ENCODE results near the gene METRNL. TPM values are rescaled to one million over a fixed set of nuclear protein-coding genes. Genes with fewer than 3 reads are reported as not detected.
"Not testable (repeated sequence)": the region's sequence is repeated elsewhere in the genome, so short reads cannot be mapped to it uniquely, and the experiment has no call there.

The METRNL gene
- total RNA-seq, 1 donor from 2014 or later, result 151 TPM

DNA sequence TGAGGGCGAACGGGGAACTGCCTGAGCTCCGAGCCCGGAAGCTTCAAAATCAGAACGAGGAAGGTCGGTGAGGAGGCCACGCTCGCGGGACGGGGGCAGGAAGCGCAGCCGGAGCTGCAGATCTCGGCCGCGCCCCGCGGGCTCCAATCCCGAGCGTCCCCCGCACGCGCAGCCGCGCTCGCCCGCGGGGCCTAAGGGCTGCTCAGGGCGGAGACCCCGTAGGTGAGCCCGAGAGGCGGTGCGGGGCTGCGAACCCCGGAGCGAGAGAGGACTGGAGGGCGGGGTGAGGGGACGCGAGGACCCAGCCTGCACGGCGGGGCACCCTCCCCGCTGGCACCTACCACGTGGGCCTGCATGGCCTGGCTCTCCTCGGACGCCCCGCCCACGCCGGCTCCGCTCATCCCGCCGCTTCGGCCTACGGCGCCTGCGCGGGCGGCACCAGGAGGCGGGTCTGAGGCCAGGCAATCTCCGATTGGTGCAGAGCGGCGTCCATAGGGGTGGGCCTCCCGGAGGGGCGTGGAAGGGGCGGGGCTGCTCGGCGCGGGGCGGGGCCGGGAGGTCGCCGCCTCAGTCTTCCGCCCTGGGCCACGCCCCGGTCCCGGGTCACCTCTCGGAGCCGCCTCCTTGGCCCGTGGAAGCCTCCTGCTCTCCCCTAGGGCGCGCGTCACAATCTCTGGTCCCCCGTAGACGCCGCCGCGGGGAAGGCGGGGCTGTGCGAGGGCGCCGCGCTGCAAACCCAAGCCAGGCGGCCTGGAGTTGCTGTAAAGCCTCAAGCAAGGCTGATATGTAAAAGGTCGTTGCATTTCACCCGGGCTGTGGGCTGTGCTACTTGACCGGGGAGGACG, 27.8 kb upstream of the METRNL start:
- peak; percentile 99 for DNase-seq (ENCODE audit: low spot score)

DNA sequence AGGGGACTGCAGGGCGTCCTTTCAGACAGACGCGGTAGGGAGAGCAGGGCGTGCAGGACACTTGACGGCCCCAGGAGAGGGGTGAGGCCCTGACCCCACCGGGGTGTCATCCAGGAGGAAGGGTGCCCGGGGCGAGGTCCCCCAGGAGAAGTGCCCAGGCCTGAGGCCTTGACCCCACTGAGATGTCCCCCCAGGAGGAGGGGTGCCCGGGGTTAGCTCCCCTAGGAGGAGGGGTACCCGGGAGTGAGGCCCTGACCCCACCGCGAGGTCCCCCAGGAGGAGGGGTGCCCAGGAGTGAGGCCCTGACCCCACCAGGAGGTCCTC, 27.2 kb upstream of the METRNL start:
- no peak for DNase-seq (ENCODE audit: low spot score)

DNA sequence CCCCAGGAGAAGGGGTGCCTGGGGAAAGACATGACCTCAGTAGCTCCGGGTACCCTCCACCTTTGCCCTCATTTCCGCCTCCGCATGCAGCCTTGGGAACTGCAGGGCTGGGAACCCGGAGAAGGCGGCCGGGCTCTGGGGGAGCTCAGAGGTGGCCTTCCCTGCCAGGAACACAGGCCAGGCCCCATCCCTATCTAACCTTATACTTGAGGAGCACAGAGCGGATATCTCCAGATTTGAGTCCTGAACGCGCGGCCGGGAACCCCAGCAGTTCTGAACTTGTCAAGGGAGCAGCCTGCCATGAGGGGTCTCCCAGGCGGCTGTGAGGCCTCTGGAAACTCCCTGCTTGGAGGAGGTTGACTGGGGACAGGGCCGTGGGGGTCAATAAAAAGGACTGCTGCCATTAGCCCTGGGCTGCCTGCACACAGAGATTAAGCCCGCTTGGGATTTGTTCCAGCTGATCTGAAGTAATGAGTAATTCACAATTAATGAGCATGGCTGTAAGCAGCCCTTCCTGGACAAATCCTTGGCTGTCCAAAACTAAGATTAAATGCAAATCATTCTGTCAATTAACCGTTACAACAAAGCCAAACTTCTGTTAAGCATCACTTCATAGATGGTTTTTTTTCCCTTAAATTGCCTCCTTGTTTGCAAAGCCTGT, 26.3 kb upstream of the METRNL start:
- DNase-seq (ENCODE audit: low spot score), result peak; percentile 89

DNA sequence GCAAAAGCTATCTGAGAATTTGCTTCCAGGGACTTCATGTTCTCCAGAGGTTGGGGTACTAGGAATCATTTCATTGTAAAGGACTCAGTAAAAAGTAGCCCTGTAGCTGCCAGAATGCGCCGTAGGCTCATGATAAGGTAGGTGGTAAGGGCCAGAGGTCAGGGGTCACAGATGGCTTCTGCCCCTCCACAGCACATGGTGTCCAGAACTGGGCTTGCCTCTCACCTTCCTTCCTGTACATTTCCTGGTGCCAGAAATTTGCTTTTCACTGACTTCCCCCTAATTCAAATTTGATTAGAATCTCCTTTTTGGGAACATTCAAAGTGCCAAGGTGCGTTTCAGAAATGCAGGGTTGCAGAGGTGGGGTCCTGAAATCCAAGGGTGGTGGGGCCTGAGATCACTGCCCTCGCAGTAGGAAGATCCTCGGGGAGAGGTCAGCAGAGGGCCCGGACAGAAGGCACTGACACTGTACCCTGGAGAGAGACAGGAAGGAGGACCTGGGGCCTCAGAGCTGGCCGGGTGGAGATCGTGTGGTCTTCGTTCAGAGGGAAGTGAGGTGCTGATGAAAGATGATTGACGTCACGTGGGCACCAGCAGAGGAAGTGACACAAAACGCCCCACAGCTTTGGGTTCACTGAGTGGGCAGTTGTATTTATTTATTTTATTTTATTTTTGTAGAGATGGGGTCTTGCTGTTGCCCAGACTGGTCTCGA, 25.5 kb upstream of the METRNL start:
- DNase-seq (ENCODE audit: low spot score), result peak; percentile 88

DNA sequence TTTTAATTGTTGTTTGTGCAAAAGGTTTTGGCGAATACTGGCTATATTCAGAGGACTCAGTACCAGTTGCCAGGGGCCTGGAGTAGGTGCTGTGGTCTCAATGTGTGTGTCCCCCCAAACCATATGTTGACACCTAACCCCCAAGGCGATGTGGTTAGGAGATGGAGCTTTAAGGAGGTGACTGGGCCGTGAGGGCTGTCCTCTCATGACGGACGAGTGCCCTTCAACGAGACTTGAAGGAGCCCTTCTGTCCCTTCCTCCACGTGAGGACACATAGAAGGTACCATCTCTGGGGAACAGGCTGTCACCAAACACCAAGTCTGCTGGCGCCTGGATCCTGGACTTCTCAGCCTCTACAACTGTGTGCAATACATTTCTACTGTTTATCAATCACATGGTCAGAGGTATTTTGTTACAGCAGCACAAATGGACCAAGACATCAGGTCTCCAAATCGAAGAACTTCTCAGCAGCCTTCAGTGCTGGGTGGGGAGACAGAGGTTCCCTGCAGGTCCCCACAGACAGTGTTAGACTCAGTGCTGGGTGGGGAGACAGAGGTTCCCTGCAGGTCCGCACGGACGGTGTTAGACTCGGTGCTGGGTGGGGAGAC, 24.8 kb upstream of the METRNL start:
- DNase-seq (ENCODE audit: low spot score), result peak; percentile 72

DNA sequence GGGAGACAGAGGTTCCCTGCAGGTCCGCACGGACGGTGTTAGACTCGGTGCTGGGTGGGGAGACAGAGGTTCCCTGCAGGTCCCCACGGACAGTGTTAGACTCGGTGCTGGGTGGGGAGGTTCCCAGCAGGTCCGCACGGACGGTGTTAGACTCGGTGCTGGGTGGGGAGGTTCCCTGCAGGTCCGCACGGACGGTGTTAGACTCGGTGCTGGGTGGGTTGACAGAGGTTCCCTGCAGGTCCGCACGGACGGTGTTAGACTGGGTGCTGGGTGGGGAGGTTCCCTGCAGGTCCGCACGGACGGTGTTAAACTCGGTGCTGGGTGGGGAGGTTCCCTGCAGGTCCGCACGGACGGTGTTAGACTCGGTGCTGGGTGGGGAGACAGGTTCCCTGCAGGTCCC, 24.2 kb upstream of the METRNL start:
- DNase-seq (ENCODE audit: low spot score), result not testable (repeated sequence)

DNA sequence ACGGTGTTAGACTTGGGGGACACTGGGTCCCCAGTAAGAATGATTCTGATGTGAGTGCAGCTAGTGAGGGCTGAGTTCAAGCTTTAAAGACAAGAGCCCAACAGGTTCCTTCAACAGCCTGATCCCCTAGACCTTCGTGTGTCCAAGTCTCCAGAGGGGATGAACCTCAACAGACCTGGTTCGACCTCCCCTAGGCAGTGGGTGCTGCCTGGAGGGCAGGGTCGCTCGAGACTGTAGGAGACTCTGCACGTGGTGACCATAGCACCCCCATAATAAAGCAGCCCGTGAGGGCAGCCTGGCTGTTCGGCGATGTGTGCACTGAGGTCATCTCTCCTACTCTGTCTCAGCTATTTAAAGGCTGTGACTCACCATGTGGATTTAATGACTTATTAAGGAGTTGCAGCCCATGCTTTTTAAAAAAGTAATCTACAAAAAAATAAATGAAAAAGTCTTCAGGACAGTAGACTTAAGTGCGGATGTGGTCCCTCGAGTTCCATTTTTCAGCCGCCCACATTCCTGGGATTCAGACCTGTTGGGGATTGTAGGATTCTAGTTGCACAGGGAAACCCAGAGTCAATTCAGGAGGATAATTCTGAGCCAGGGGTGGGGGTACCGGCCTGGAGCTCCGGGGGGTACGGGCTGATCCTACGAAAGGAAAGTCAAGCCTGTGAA, 23.4 kb upstream of the METRNL start:
- peak; percentile 80 for DNase-seq (ENCODE audit: low spot score)

DNA sequence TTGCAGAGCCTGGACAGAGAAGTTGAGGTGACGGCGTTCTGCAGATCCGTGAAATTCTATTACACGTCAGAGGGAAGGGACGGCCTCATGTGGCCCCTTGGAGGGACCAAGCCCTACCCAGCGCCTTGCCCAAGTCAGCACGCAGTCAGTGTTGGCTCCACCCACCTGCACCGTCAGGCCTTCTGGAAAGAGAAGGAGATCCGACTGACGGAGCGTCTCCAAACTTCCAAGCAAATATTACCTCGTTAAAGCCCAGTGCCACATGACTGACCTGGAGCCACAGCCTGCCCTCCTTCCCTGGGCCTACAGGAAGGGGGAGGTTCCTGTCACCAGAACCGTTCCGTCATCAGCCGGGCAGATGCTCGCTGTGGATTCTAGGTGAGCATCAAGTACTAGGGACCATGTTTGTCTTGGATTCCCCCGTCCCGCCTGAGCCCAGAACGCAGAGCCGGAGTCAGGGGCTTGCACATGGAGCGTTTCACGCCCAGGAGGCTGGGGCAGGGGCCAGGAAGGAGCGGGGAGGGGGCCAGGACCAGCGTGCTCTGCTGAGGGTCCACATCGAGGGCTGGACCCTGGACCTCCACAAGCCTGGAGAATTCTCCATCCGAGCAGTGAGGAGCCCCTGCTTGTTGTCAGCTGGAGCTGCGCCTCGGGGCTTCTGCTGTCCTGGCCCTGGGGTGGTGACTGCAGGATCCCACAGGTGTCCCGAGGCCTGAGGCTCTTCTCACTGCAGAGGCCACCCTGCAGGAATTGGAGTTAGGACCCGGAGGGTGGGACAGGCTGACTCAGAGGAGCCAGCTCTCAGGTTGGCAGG, 22.6 kb upstream of the METRNL start:
- DNase-seq (ENCODE audit: low spot score), result peak; percentile 84

DNA sequence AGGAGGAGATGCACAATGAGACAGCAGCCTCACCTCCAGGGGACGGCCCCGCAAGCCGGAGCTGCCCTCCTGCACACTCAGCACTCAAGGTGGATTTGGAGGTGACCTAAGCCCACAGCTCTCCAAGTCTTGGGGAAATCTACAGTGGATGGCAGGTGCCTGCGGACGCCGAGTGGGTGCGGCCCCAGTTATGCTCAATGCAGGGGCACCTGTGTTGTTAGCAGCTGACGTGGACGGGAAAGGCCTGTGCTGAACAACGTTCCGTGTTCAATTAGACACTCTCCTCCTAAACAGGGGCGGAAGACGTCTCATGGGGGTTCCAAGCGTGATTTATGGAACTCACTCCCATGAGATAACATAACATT, 22.0 kb upstream of the METRNL start:
- peak; percentile 76 for DNase-seq (ENCODE audit: low spot score)

DNA sequence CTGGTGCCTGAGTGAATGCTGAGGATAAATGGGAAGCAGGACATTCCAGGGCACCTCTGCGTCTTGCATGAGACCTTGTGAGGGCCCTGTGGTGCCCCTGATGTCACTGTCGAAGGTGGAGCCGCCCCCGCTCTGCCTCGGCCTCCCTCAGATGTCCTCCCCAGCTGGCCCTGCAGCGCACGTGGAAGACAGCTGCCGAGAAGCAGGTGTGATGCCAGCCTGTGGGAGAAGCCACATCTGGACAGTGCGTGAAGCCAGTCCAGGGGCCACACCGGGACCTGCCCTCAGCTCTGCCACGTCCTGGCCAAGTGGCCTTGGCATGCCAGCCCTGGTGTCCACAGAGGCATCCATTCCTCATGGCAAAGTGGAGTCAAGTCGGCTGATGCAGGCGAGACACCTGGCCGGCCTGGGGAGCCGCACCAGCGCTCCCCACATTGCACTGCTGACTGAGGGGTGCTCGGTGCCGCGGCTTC, 21.6 kb upstream of the METRNL start:
- peak; percentile 87 for DNase-seq (ENCODE audit: low spot score)

DNA sequence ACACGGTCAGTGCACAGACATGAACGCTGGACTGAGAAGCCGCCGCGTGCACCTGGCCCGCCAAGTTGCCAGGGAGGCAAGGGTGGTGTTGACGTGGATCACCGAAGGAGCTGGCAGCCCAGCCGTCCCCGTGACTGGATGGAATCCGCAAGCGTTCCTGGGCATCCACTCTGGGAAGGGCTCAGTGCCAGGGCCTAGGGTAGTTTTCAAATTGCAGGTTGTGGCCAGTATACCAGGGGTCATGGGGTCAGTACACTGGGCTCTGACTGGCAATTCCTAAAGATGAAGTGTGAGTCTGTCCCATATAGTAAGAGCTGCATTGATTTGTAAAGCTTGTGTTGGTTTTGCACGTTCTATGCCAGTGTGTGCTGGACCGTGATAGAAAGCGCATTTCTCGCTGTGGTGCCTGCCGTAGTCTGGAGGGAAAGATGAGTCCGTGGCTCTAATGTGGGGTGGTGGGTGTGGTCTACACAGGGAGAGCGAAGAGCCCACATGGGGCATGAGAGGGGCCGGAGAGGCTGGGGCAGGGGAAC, 21.1 kb upstream of the METRNL start:
- no peak for DNase-seq (ENCODE audit: low spot score)

DNA sequence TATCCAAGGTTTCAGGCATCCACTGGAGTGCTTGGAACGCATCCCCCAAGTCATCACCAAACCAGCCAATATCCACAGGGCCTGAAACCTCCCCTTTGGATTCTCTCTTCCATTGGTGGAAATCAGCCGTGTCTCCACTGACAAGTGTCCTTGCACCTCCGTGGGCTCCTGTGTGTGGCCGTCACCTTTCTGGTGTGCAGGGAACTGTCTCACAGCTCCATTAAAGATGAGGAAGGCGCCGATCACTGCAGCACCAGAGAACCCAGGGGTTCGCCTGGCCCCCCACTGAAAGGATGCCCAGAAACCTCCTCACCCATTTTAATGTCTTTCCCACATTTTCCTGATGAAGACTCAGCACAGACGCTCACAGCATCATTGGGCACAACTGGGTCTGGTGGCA, 17.8 kb upstream of the METRNL start:
- peak; percentile 55 for DNase-seq (ENCODE audit: low spot score)

DNA sequence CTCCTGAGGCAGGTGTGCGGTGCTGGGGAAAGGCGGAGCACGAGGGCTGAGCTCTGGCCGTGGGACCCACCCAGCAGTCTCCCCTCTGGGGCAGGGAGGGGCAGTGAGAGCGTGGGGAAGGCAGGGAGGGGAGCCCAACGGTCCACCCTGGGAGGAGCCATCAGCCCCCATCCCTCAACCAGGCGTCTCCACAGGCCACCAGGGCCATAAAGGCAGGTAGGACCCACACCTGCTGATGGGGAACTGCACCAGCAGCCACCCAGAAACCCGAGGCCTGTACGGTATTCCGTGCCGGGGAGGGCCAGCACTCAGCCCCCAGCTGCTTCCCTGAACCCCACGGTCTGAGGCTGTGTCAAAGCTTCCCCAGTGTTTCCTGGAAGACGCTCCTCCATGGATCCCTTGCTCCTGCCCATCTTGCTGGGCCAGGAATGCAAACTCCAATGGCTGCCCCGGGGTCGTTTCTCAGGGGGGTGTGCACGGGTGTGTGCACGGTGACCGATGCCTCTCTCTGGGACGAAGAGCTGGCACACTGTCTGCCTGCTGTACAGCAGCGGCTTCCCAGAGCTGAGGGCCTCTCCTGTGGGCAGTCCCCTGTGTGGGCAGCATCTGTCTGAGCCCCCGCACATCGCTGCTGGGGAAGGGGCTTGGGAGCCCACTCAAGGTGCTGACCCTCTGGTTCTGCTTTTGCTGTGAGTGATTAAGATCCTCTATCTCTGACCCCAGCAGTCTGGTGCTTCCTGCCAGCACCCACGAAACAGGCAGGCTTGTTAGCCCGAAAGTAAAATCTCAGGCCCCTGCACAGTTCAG, 17.2 kb upstream of the METRNL start:
- peak; percentile 78 for DNase-seq (ENCODE audit: low spot score)

DNA sequence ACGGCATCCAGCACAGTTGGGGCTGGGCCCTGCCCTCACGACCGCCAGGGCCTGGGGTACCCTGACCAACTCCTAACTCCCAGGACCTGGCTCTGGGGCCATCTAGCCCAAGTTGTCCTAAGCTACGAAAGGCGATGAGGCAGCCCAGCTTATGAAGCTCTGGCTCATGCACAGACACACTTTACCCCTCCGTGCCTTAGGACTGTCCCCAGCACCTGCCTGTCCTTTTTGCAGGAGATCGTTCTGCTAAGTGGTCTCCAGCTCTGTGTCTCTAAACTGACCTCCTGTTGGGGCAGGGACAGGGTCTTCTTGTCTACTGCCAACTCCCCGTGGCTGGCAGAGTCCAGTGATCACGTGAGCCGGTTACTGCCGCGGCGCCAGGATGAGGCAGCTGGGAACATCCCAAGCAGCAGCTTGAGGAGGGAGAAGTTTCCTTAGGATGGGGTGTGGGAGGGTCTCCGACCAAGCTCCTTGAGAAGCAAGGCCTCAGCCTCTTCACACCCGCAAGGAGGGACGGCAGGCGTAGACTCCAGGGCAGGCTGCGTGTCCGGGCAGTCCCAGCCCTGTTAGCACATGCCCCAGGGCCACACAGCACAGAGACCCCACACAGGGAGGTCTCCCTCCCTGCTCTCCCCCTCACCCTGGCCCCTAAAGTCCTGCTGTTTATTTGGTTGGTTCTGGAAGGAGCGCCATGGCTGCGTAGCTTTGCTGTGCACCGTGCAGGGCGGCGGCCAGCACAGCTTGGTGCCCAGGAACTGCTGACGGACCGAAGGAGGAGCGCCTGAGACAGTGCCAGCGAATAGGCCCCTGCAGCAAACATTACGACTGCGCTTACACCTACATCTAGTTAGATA, 16.4 kb upstream of the METRNL start:
- DNase-seq (ENCODE audit: low spot score), result peak; percentile 81

DNA sequence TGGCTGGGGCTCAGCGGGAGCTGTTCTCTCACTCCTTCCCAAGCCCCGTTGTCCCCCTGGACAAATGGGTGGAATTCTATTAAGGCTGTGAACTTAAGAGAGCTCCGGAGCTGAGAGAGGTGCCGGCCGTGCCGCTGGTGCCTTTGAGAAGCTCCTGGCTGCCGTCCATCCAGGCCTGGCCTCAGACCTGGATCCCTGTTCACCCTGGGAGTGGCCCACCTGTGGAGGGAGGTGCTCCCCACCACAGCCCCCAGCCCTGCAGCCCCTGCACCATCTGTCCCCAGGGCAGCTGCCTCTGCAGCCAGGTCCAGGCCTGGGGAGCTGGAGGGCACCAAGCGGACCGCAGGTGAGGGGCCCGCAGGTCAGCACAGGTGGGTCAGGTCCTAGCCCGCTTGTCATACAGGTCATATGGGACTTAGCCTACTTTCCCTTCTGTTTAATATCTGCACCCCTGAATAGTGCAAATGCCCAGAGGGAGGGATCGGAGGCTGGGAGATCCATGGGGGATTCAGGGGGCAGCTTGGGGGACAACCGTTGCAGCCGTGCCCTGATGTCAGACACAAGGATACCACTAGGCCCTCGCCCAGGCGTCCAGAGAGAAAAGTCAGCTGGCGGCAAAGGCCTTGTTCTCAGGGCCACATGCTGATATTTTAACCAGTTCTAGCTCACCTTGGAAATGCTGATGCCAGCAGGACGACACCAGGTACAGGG, 15.2 kb upstream of the METRNL start:
- DNase-seq (ENCODE audit: low spot score), result peak; percentile 71

DNA sequence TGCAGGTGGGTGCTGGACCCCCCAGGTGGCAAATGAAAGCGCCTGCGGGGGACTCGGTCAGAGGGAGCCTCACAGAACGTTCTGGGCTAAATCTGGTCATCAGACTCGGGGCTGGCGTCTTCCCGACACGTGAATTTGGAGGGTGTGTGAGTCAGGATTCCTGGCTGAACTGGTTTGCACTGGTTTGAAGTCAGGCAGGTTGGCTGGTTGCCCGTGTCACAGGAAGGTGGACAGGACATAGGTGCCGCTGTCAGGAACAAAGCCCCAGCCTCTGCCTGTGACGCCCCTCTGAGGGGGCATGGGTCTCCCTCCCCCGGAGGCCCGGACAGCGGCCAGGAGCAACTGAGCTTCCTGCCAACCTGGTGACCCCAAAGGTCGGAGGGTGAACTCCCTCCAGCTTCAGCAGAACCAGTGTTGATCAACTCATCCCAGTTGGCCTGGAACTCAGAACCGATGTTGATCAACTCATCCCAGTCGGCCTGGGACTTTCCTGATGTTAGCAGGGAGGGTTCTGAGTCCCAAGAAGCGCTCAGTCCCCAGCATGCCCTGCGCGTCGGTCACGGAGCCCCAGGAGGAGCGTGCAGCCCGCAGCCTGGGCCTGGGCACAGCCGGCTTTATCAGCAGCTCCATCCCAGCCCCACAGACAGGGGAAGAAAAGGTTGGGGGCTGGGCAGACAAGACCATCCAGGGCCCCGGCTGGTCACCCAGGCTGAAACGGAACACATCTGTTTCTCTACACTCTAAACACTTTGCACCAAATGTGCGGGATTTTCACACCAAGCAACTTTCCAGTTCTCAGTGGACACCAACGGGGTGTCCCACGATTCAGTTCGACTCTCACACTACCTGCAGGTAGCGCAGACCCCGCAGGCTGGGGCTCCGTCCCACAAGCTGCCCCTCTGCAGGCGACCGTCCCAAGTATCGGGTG, 14.4 kb upstream of the METRNL start:
- DNase-seq (ENCODE audit: low spot score), result peak; percentile 88
